ENCODE data around the gene VDR.

The VDR gene

GRCh38 chr12:47801904-47802246 lies 102.9 kb downstream of the VDR start:
- no peak for TF ChIP-seq SUZ12 (IDR thresholded peaks at IDR 0.05; ENCODE audit: extremely low read depth, insufficient read depth, insufficient read length)
- TF ChIP-seq YY1 (IDR thresholded peaks at IDR 0.05; ENCODE audit: insufficient read depth, insufficient read length): no peak
- no peak for TF ChIP-seq ZNF274 (IDR thresholded peaks at IDR 0.05; ENCODE audit: low read depth, low read length)
- no peak overlapping the region for H3K9ac ChIP-seq (ENCODE audit: insufficient read length, low read depth)
- peaks cover 97% of the 10 kb centered on the region for H3K36me3 ChIP-seq (ENCODE audit: insufficient read depth, insufficient read length, low read length)
- H3K9me3 ChIP-seq (ENCODE audit: insufficient read depth, low read length): no peaks in the 10 kb centered on the region
- peaks cover 44% of the 10 kb centered on the region for H3K4me1 ChIP-seq (ENCODE audit: insufficient read depth, insufficient read length)
- no peak for DNase-seq (ENCODE audit: low read depth, low spot score)
- H3K27me3 ChIP-seq (ENCODE audit: insufficient read depth, insufficient read length): no peaks in the 10 kb centered on the region
- H3K4me3 ChIP-seq (ENCODE audit: insufficient read length, low read depth): no peak overlapping the region

DNA sequence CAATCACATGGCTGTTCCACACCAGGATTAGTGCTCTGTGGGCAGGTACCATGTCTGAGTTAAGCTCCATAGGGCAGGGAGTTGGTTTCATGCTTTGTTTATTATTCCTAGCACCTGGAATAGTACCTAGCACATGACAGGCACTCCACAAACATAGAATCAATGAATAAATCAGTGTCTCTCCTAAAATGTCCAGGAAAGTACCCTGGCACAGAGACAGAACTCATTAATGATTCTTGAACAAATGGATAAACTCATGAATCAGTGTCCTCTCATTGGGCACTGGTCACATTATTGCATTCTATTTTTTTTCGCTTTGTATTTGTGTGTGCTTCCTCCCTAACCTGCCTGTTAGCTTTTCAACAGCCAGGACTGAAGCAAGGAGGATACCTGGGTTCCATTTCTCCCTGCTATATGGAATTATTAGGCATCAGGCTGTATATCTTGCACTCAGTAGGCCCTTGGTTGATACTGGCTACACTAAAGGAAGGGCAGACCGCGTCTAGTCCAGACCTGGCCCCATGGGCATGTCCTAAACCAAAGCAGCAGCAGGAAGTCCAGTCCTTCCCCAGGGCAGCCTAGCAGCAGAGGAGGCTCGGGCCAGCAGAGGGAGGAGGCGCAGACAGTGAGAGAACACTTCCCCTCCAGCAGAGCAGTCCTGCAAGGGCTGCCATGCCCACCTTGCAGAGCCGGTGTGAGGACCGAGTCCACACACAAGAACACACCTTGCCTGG lies 103.5 kb downstream of the VDR start:
- no peak overlapping the region for H3K9ac ChIP-seq (ENCODE audit: insufficient read length, low read depth)
- DNase-seq (ENCODE audit: low read depth, low spot score): no peak
- H3K4me1 ChIP-seq (ENCODE audit: insufficient read depth, insufficient read length): peaks cover 44% of the 10 kb centered on the region

GRCh38 chr12:47800582-47800981 lies 104.2 kb downstream of the VDR start:
- Histone ChIP-seq H3K36me3 (ENCODE audit: insufficient read depth, insufficient read length, low read length) (peaks cover 96% of the 10 kb centered on the region), H3K4me1 (ENCODE audit: insufficient read depth, insufficient read length) (peaks cover 44% of the 10 kb centered on the region), H3K9ac (ENCODE audit: insufficient read length, low read depth) (no peak overlapping the region), H3K27me3 (ENCODE audit: insufficient read depth, insufficient read length) (no peaks in the 10 kb centered on the region), H3K9me3 (ENCODE audit: insufficient read depth, low read length) (no peaks in the 10 kb centered on the region), H3K4me3 (ENCODE audit: insufficient read length, low read depth) (no peak overlapping the region)
- TF ChIP-seq ZNF274 (IDR thresholded peaks at IDR 0.05; ENCODE audit: low read depth, low read length): no peak
- no peak for TF ChIP-seq YY1 (IDR thresholded peaks at IDR 0.05; ENCODE audit: insufficient read depth, insufficient read length)
- TF ChIP-seq SUZ12 (IDR thresholded peaks at IDR 0.05; ENCODE audit: extremely low read depth, insufficient read depth, insufficient read length): no peak
- no peak for DNase-seq (ENCODE audit: low read depth, low spot score)

More for the DNA sequence above, 103.5 kb downstream of the VDR start:
- TF ChIP-seq YY1 (IDR thresholded peaks at IDR 0.05; ENCODE audit: insufficient read depth, insufficient read length) (no peak), ZNF274 (IDR thresholded peaks at IDR 0.05; ENCODE audit: low read depth, low read length) (no peak), SUZ12 (IDR thresholded peaks at IDR 0.05; ENCODE audit: extremely low read depth, insufficient read depth, insufficient read length) (no peak)
- Histone ChIP-seq H3K27me3 (ENCODE audit: insufficient read depth, insufficient read length) (no peaks in the 10 kb centered on the region), H3K36me3 (ENCODE audit: insufficient read depth, insufficient read length, low read length) (peaks cover 97% of the 10 kb centered on the region), H3K4me3 (ENCODE audit: insufficient read length, low read depth) (no peak overlapping the region), H3K9me3 (ENCODE audit: insufficient read depth, low read length) (no peaks in the 10 kb centered on the region)

DNA sequence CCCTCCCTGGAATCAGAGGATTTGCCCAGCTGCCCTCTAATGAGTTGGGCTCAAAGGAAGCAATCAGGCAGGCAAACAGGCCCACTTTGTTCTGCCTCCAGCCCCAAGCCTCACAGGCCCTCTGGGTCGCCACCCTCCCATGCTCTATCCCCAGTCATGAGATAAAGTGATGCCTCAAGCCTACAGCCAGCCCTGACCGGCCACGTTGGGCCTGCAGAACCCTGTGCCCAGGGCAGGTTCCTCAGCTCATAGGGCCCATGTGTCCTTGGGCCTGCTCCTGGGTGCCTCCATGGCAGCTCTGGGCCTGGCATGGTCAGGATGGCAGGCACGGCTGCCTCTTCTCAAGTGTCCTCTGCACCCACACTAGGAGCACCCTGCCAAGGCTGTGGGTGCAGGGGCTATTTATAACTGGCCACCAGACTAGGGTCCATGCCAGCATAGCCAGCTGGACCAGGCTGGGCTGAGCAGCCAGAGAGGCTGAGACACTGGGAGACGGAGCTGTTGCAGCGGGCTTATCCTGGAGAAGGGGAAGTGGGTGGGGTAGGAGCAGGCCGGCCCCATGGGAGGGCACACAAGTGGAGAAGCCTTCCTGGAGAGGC lies 105.3 kb downstream of the VDR start:
- H3K36me3 ChIP-seq (ENCODE audit: insufficient read depth, insufficient read length, low read length): peaks cover 96% of the 10 kb centered on the region
- H3K9ac ChIP-seq (ENCODE audit: insufficient read length, low read depth): no peak overlapping the region
- H3K4me1 ChIP-seq (ENCODE audit: insufficient read depth, insufficient read length): peaks cover 41% of the 10 kb centered on the region
- TF ChIP-seq YY1 (IDR thresholded peaks at IDR 0.05; ENCODE audit: insufficient read depth, insufficient read length): no peak
- TF ChIP-seq ZNF274 (IDR thresholded peaks at IDR 0.05; ENCODE audit: low read depth, low read length): no peak
- TF ChIP-seq SUZ12 (IDR thresholded peaks at IDR 0.05; ENCODE audit: extremely low read depth, insufficient read depth, insufficient read length): no peak
- H3K27me3 ChIP-seq (ENCODE audit: insufficient read depth, insufficient read length): no peaks in the 10 kb centered on the region
- no peak overlapping the region for H3K4me3 ChIP-seq (ENCODE audit: insufficient read length, low read depth)
- no peak for DNase-seq (ENCODE audit: low read depth, low spot score)
- no peaks in the 10 kb centered on the region for H3K9me3 ChIP-seq (ENCODE audit: insufficient read depth, low read length)

GRCh38 chr12:47798382-47798948 lies 106.3 kb downstream of the VDR start:
- no peak for DNase-seq (ENCODE audit: low read depth, low spot score)
- no peak overlapping the region for H3K4me3 ChIP-seq (ENCODE audit: insufficient read length, low read depth)
- no peaks in the 10 kb centered on the region for H3K27me3 ChIP-seq (ENCODE audit: insufficient read depth, insufficient read length)
- TF ChIP-seq SUZ12 (IDR thresholded peaks at IDR 0.05; ENCODE audit: extremely low read depth, insufficient read depth, insufficient read length): no peak
- TF ChIP-seq ZNF274 (IDR thresholded peaks at IDR 0.05; ENCODE audit: low read depth, low read length): no peak
- TF ChIP-seq YY1 (IDR thresholded peaks at IDR 0.05; ENCODE audit: insufficient read depth, insufficient read length): no peak
- H3K36me3 ChIP-seq (ENCODE audit: insufficient read depth, insufficient read length, low read length): peaks cover 96% of the 10 kb centered on the region
- no peaks in the 10 kb centered on the region for H3K9me3 ChIP-seq (ENCODE audit: insufficient read depth, low read length)
- H3K9ac ChIP-seq (ENCODE audit: insufficient read length, low read depth): peak overlapping the region; percentile 24
- H3K4me1 ChIP-seq (ENCODE audit: insufficient read depth, insufficient read length): peaks cover 39% of the 10 kb centered on the region

GRCh38 chr12:47797441-47797840 lies 107.4 kb downstream of the VDR start:
- peaks cover 29% of the 10 kb centered on the region for H3K4me1 ChIP-seq (ENCODE audit: insufficient read depth, insufficient read length)
- no peak overlapping the region for H3K4me3 ChIP-seq (ENCODE audit: insufficient read length, low read depth)
- no peak for DNase-seq (ENCODE audit: low read depth, low spot score)
- no peak for TF ChIP-seq SUZ12 (IDR thresholded peaks at IDR 0.05; ENCODE audit: extremely low read depth, insufficient read depth, insufficient read length)
- TF ChIP-seq ZNF274 (IDR thresholded peaks at IDR 0.05; ENCODE audit: low read depth, low read length): no peak
- TF ChIP-seq YY1 (IDR thresholded peaks at IDR 0.05; ENCODE audit: insufficient read depth, insufficient read length): no peak
- no peaks in the 10 kb centered on the region for H3K9me3 ChIP-seq (ENCODE audit: insufficient read depth, low read length)
- peaks cover 96% of the 10 kb centered on the region for H3K36me3 ChIP-seq (ENCODE audit: insufficient read depth, insufficient read length, low read length)
- H3K27me3 ChIP-seq (ENCODE audit: insufficient read depth, insufficient read length): no peaks in the 10 kb centered on the region
- peak overlapping the region; percentile 51 for H3K9ac ChIP-seq (ENCODE audit: insufficient read length, low read depth)

- Histone ChIP-seq H3K9ac (ENCODE audit: insufficient read length, low read depth) (no peak overlapping the region), H3K4me3 (ENCODE audit: insufficient read length, low read depth) (no peak overlapping the region), H3K4me1 (ENCODE audit: insufficient read depth, insufficient read length) (peaks cover 20% of the 10 kb centered on the region), H3K27me3 (ENCODE audit: insufficient read depth, insufficient read length) (no peaks in the 10 kb centered on the region), H3K9me3 (ENCODE audit: insufficient read depth, low read length) (no peaks in the 10 kb centered on the region), H3K36me3 (ENCODE audit: insufficient read depth, insufficient read length, low read length) (peaks cover 96% of the 10 kb centered on the region)
- no peak for DNase-seq (ENCODE audit: low read depth, low spot score)
- TF ChIP-seq YY1 (IDR thresholded peaks at IDR 0.05; ENCODE audit: insufficient read depth, insufficient read length) (no peak), SUZ12 (IDR thresholded peaks at IDR 0.05; ENCODE audit: extremely low read depth, insufficient read depth, insufficient read length) (no peak), ZNF274 (IDR thresholded peaks at IDR 0.05; ENCODE audit: low read depth, low read length) (no peak)
Measured at GRCh38 chr12:47795814-47796411, 108.9 kb downstream of the VDR start.

Measured in NT2/D1 (cell line).